IMR-90 (cell line): ENCODE measurements around the gene MYO1F. TPM values are rescaled to one million over a fixed set of nuclear protein-coding genes. Genes with fewer than 3 reads are reported as not detected.

Experiments used
- ATAC-seq: fragments of 200-7000 bp; cut with Tn5 transposase; 2 replicates; pipeline ENCODE4 v1.9.1; 2020; ENCODE audit warnings: low read depth, mild to moderate bottlenecking, moderate library complexity
- BruUV-seq: library from RNA; stranded (reverse); fragments of 400-500 nt; replicated peaks from 2 replicates; lab custom pipeline; 2021; lab: Mats Ljungman, UMichigan
- CTCF ChIA-PET: fragments of 300-600 bp; formaldehyde crosslinking; extraction: SDS; loops from one replicate; lab custom pipeline; 2021; ENCODE audit warnings: antibody characterized with exemption; lab: Yijun Ruan, JAX
- POLR2A ChIA-PET: fragments of 300-600 bp; sonication (Branson Sonifier 250); formaldehyde crosslinking; loops from one replicate; lab custom pipeline; 2022; ENCODE audit warnings: antibody characterized with exemption; ENCODE audit not compliant: unreplicated experiment; lab: Charles Lee
- DNase-seq: peaks from one replicate; pipeline ENCODE4 v3.0.0; 2013
- H2AFZ ChIP-seq: replicated peaks from 2 replicates; pipeline ENCODE3; 2013; ENCODE audit warnings: low read length, mild to moderate bottlenecking; ENCODE audit not compliant: poor library complexity
- H2AK5ac ChIP-seq: 2 replicates; pipeline ENCODE4 v1.6.1; 2013; ENCODE audit warnings: low read depth, low read length, inconsistent platforms
- H2AK9ac ChIP-seq: replicated peaks from 2 replicates; pipeline ENCODE3; 2013; ENCODE audit warnings: mild to moderate bottlenecking, low read depth, low read length, moderate library complexity; ENCODE audit not compliant: poor library complexity
- H2BK120ac ChIP-seq: 2 replicates; pipeline ENCODE4 v1.6.1; 2013; ENCODE audit warnings: low read depth, low read length, inconsistent platforms
- H2BK15ac ChIP-seq: 3 replicates; pipeline ENCODE4 v1.6.1; 2013; ENCODE audit warnings: low read depth, low read length, inconsistent platforms
- H2BK20ac ChIP-seq: 2 replicates; pipeline ENCODE4 v1.6.1; 2013; ENCODE audit warnings: low read depth, mild to moderate bottlenecking, inconsistent platforms, low read length, moderate library complexity
- H2BK5ac ChIP-seq: 2 replicates; pipeline ENCODE4 v1.6.1; 2013; ENCODE audit warnings: mild to moderate bottlenecking, low read depth, low read length, inconsistent platforms; ENCODE audit not compliant: poor library complexity, severe bottlenecking
- H3K14ac ChIP-seq: replicated peaks from 2 replicates; pipeline ENCODE4 v1.6.1; 2013; ENCODE audit warnings: low read depth, low read length, inconsistent platforms
- H3K18ac ChIP-seq: 2 replicates; pipeline ENCODE4 v1.6.1; 2013; ENCODE audit warnings: low read depth, low read length, control low read depth
- H3K23ac ChIP-seq: 2 replicates; pipeline ENCODE4 v1.6.1; 2013; ENCODE audit warnings: low read depth, low read length, inconsistent platforms
- H3K27ac ChIP-seq: 2 replicates; pipeline ENCODE4 v1.5.1; 2013; ENCODE audit warnings: mild to moderate bottlenecking, control low read depth, low read length; ENCODE audit not compliant: insufficient read depth
- H3K27me3 ChIP-seq: 2 replicates; pipeline ENCODE4 v1.6.1; 2013; ENCODE audit warnings: low read length; ENCODE audit not compliant: control insufficient read depth, insufficient read depth
- H3K36me3 ChIP-seq: 2 replicates; pipeline ENCODE4 v1.6.1; 2013; ENCODE audit warnings: low read length, mixed read lengths; ENCODE audit not compliant: control insufficient read depth, insufficient read depth
- H3K4ac ChIP-seq: 2 replicates; pipeline ENCODE4 v1.6.1; 2013; ENCODE audit warnings: low read depth, low read length, inconsistent platforms
- H3K4me1 ChIP-seq: 2 replicates; pipeline ENCODE4 v1.6.1; 2013; ENCODE audit warnings: low read length, mixed read lengths; ENCODE audit not compliant: control insufficient read depth, insufficient read depth
- H3K4me2 ChIP-seq: 2 replicates; pipeline ENCODE4 v1.6.1; 2013; ENCODE audit warnings: low read depth, mild to moderate bottlenecking, control low read depth, low read length, moderate library complexity
- H3K4me3 ChIP-seq: 2 replicates; pipeline ENCODE4 v1.5.1; 2013; ENCODE audit warnings: low read depth, mild to moderate bottlenecking, control low read depth, low read length, moderate library complexity; ENCODE audit not compliant: insufficient read depth
- H3K56ac ChIP-seq: 2 replicates; pipeline ENCODE4 v1.6.1; 2013; ENCODE audit warnings: low read length, inconsistent platforms; ENCODE audit not compliant: insufficient read depth; ENCODE audit errors: extremely low read depth
- H3K79me1 ChIP-seq, 2 experiments: 2 replicates each; pipeline ENCODE4 v1.6.1; 2013; ENCODE audit warnings: low read length in 2 of 2, inconsistent platforms in 1 of 2, low read depth in 1 of 2
- H3K9ac ChIP-seq: 2 replicates; pipeline ENCODE4 v1.6.1; 2013; ENCODE audit warnings: low read depth, low read length, control low read depth
- H3K9me1 ChIP-seq: 2 replicates; pipeline ENCODE4 v1.6.1; 2013; ENCODE audit warnings: low read length, inconsistent platforms; ENCODE audit not compliant: insufficient read depth
- H3K9me3 ChIP-seq: 2 replicates; pipeline ENCODE4 v1.6.1; 2013; ENCODE audit warnings: low read length; ENCODE audit not compliant: control insufficient read depth, insufficient read depth
- H4K20me1 ChIP-seq: 2 replicates; pipeline ENCODE4 v1.6.1; 2013; ENCODE audit warnings: low read length, inconsistent platforms; ENCODE audit not compliant: insufficient read depth
- H4K5ac ChIP-seq: 2 replicates; pipeline ENCODE4 v1.6.1; 2013; ENCODE audit warnings: mild to moderate bottlenecking, low read depth, low read length, control low read depth
- H4K8ac ChIP-seq, 2 experiments: 2 replicates each; pipeline ENCODE4 v1.6.1; 2013; ENCODE audit warnings: low read depth in 2 of 2, low read length in 2 of 2, control low read depth in 1 of 2, inconsistent platforms in 1 of 2
- H4K91ac ChIP-seq: 2 replicates; pipeline ENCODE4 v1.6.1; 2013; ENCODE audit warnings: low read depth, low read length, inconsistent platforms; ENCODE audit not compliant: insufficient read depth
- CTCF ChIP-seq: conservative IDR thresholded peaks from 2 replicates; pipeline ENCODE4 v1.5.1; 2012; ENCODE audit warnings: mild to moderate bottlenecking, low read depth, low read length, improper control_type of control experiment
- MAFK ChIP-seq: IDR thresholded peaks from 2 replicates; pipeline ENCODE4 v1.6.1; 2012; ENCODE audit warnings: low read depth, low read length, improper control_type of control experiment
- RFX5 ChIP-seq: IDR thresholded peaks from 2 replicates; pipeline ENCODE4 v1.8.0; 2012; ENCODE audit warnings: low read depth, mild to moderate bottlenecking, low read length, moderate library complexity
- SMC3 ChIP-seq: fragments of 150-350 bp; IDR thresholded peaks from 2 replicates; pipeline ENCODE4 v1.6.1; 2016; ENCODE audit warnings: low read depth, mild to moderate bottlenecking, antibody characterized with exemption, low read length, moderate library complexity
- WGBS, 2 experiments: methylation state at CpG; one replicate each; pipeline versions ENCODE4 v1.1.5 to v1.1.7; 2013; ENCODE audit warnings: missing lambda C conversion rate in 2 of 2; ENCODE audit not compliant: insufficient read length in 1 of 2; ENCODE audit errors: extremely low coverage in 2 of 2; 5-methylcytosine and 5-hydroxymethylcytosine counted together
- dilution Hi-C: fragments of 300-500 bp; cut with HindIII; formaldehyde crosslinking; loops from one replicate; pipeline ENCODE4 v1.14.3; 2018; ENCODE audit warnings: low sequenced_read_pairs; ENCODE audit not compliant: unreplicated experiment
- in situ Hi-C: fragments of 300-500 bp; cut with MboI; formaldehyde crosslinking; loops from 3 replicates; pipeline ENCODE4 v1.14.3; 2019; ENCODE audit warnings: low sequenced_read_pairs, inconsistent platforms, mixed read lengths
- intact Hi-C: fragments of 100-400 bp; cut with micrococcal nuclease; formaldehyde crosslinking; loops from 2 replicates; pipeline ENCODE4 v1.10.0; 2022
- polyA plus RNA-seq, 3 experiments: library from polyadenylated mRNA; depleted of rRNA; stranded (reverse); fragments of >200 nt; gene quantifications; 2 replicates each; pipeline ENCODE4 v1.2.3, GENCODE V29; 2012; ENCODE audit warnings: low replicate concordance in 1 of 3
- total RNA-seq: library from RNA; depleted of rRNA; stranded (reverse); fragments of >200 nt; gene quantifications from 2 replicates; pipeline ENCODE4 v1.2.3, GENCODE V29; 2012

Gene MYO1F
- total and polyA plus RNA-seq, 2 of the 4 experiments (the other 2 are of a cell fraction) = 0.14 to 0.18 TPM

GRCh38 chr19:8558325-8558724 lies 18.9 kb downstream of the MYO1F start:
- no peak overlapping the region for H3K9ac ChIP-seq
- H3K27me3 ChIP-seq = no peaks in the 10 kb centered on the region
- intact Hi-C loops = no loop called here
- H3K56ac ChIP-seq = no peak overlapping the region
- no peak overlapping the region for H3K23ac ChIP-seq
- no peak overlapping the region for H2AK9ac ChIP-seq
- no peak overlapping the region for H4K5ac ChIP-seq
- no peak for DNase-seq
- H3K4me1 ChIP-seq = no peaks in the 10 kb centered on the region
- no peaks in the 10 kb centered on the region for H4K20me1 ChIP-seq
- H3K36me3 ChIP-seq = no peaks in the 10 kb centered on the region
- H3K79me1 ChIP-seq = no peaks in the 10 kb centered on the region
- H2AFZ ChIP-seq = no peak overlapping the region
- TF ChIP-seq MAFK (no peak), RFX5 (no peak), CTCF (no peak), SMC3 (no peak)
- H2BK20ac ChIP-seq = no peak overlapping the region
- no peak overlapping the region for H3K4me2 ChIP-seq
- WGBS, 2 experiments = 60% methylated on average over 1 of the region's 2 CpGs; no CpG with 5 or more reads in 1 of the 2 experiments
- no peak overlapping the region for H2BK120ac ChIP-seq
- CTCF ChIA-PET = no interaction called here
- no peak overlapping the region for H3K27ac ChIP-seq
- no TSS peak for BruUV-seq
- no peak overlapping the region for H4K91ac ChIP-seq
- POLR2A ChIA-PET = no interaction called here
- no peak overlapping the region for H3K14ac ChIP-seq
- no peak overlapping the region for H3K18ac ChIP-seq
- no peaks in the 10 kb centered on the region for H3K9me3 ChIP-seq
- H3K4me3 ChIP-seq = no peak overlapping the region
- H2BK15ac ChIP-seq = no peak overlapping the region
- in situ Hi-C loops = no loop called here
- H2AK5ac ChIP-seq = no peak overlapping the region
- dilution Hi-C loops = no loop called here
- ATAC-seq = no peak
- no peaks in the 10 kb centered on the region; the same call in 1 of the 2 replicates for H3K9me1 ChIP-seq
- no peak overlapping the region for H2BK5ac ChIP-seq
- H3K4ac ChIP-seq = no peak overlapping the region
- H4K8ac ChIP-seq = no peak overlapping the region
